ENCODE results near the gene TCF7L1. TPM values are rescaled to one million over a fixed set of nuclear protein-coding genes. Genes with fewer than 3 reads are reported as not detected.

TCF7L1 gene
- total and polyA plus RNA-seq, 2 of the 13 experiments (the other 11 are each of a cell fraction or from before 2014, with no cell fraction given) = 0.04 to 0.15 TPM

- TF ChIP-seq ZNF362 (CRISPR knock-in tag; IDR thresholded peaks at IDR 0.05; ENCODE audit: borderline replicate concordance) (peak; percentile 80; the same call in 1 of the 2 replicates), FOXA1 (IDR thresholded peaks at IDR 0.05) (no peak), FOXA1 (CRISPR knock-in tag; IDR thresholded peaks at IDR 0.05) (peak; percentile 18; the same call in 1 of the 2 replicates), CCDC6 (CRISPR knock-in tag; IDR thresholded peaks at IDR 0.05) (peak; percentile 93), ZNF792 (CRISPR knock-in tag; IDR thresholded peaks at IDR 0.05) (peak; percentile 57; the same call in 1 of the 2 replicates), FOXO1 (CRISPR knock-in tag; IDR thresholded peaks at IDR 0.05) (peak; percentile 80), KDM4B (CRISPR knock-in tag; IDR thresholded peaks at IDR 0.05) (peak; percentile 97), RBM39 (IDR thresholded peaks at IDR 0.05; ENCODE audit: low read depth, low read length, poor library complexity, severe bottlenecking) (peak; percentile 94), SP2 (CRISPR knock-in tag; IDR thresholded peaks at IDR 0.05) (peak; percentile 71), ZNF230 (CRISPR knock-in tag; IDR thresholded peaks at IDR 0.05) (peak; percentile 96), ZNF343 (CRISPR knock-in tag; IDR thresholded peaks at IDR 0.05) (peak; percentile 96), MXD4 (CRISPR knock-in tag; IDR thresholded peaks at IDR 0.05) (peak; percentile 92), ZNF850 (CRISPR knock-in tag; conservative IDR thresholded peaks at IDR 0.05) (no peak), ZNF432 (CRISPR knock-in tag; IDR thresholded peaks at IDR 0.05; ENCODE audit: borderline replicate concordance) (no peak), HES4 (CRISPR knock-in tag; IDR thresholded peaks at IDR 0.05; ENCODE audit: borderline replicate concordance) (peak; percentile 94), ZNF672 (CRISPR knock-in tag; IDR thresholded peaks at IDR 0.05) (no peak), HNRNPL (IDR thresholded peaks at IDR 0.05; ENCODE audit: low read depth, low read length) (peak; percentile 90), ZIK1 (CRISPR knock-in tag; IDR thresholded peaks at IDR 0.05; ENCODE audit: borderline replicate concordance, low read depth) (peak; percentile 78; the same call in 1 of the 2 replicates), SMC3 (IDR thresholded peaks at IDR 0.05; ENCODE audit: low read length) (no peak)
- TF ChIP-seq, protein P1, sequence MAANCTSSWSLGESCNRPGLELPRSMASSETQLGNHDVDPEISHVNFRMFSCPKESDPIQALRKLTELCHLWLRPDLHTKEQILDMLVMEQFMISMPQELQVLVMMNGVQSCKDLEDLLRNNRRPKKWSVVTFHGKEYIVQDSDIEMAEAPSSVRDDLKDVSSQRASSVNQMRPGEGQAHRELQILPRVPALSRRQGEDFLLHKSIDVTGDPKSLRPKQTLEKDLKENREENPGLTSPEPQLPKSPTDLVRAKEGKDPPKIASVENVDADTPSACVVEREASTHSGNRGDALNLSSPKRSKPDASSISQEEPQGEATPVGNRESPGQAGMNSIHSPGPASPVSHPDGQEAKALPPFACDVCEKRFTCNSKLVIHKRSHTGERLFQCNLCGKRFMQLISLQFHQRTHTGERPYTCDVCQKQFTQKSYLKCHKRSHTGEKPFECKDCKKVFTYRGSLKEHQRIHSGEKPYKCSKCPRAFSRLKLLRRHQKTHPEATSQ (CRISPR knock-in tag; IDR thresholded peaks at IDR 0.05; ENCODE audit: borderline replicate concordance) = peak; percentile 76; the same call in 1 of the 2 replicates
- TF ChIP-seq, protein P2, sequence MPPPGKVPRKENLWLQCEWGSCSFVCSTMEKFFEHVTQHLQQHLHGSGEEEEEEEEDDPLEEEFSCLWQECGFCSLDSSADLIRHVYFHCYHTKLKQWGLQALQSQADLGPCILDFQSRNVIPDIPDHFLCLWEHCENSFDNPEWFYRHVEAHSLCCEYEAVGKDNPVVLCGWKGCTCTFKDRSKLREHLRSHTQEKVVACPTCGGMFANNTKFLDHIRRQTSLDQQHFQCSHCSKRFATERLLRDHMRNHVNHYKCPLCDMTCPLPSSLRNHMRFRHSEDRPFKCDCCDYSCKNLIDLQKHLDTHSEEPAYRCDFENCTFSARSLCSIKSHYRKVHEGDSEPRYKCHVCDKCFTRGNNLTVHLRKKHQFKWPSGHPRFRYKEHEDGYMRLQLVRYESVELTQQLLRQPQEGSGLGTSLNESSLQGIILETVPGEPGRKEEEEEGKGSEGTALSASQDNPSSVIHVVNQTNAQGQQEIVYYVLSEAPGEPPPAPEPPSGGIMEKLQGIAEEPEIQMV (CRISPR knock-in tag; IDR thresholded peaks at IDR 0.05; ENCODE audit: low read depth) = peak; percentile 85; the same call in 1 of the 2 replicates
- TF ChIP-seq, protein P3, sequence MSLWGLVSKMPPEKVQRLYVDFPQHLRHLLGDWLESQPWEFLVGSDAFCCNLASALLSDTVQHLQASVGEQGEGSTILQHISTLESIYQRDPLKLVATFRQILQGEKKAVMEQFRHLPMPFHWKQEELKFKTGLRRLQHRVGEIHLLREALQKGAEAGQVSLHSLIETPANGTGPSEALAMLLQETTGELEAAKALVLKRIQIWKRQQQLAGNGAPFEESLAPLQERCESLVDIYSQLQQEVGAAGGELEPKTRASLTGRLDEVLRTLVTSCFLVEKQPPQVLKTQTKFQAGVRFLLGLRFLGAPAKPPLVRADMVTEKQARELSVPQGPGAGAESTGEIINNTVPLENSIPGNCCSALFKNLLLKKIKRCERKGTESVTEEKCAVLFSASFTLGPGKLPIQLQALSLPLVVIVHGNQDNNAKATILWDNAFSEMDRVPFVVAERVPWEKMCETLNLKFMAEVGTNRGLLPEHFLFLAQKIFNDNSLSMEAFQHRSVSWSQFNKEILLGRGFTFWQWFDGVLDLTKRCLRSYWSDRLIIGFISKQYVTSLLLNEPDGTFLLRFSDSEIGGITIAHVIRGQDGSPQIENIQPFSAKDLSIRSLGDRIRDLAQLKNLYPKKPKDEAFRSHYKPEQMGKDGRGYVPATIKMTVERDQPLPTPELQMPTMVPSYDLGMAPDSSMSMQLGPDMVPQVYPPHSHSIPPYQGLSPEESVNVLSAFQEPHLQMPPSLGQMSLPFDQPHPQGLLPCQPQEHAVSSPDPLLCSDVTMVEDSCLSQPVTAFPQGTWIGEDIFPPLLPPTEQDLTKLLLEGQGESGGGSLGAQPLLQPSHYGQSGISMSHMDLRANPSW (CRISPR knock-in tag; IDR thresholded peaks at IDR 0.05; ENCODE audit: borderline replicate concordance) = peak; percentile 99
These were observed 194.8 kb downstream of the TCF7L1 start, which contains the start of gene TGOLN2 (continued) for GRCh38 chr2:85327822-85328617.

Measured in HepG2 (cell line).